DMS53 (cell line): Measurements from ENCODE around the gene DCP2.

Experiments used
- DNase-seq: peaks from one replicate; lab custom pipeline; 2025; lab: John Stamatoyannopoulos, UW

The DCP2 gene

DNA sequence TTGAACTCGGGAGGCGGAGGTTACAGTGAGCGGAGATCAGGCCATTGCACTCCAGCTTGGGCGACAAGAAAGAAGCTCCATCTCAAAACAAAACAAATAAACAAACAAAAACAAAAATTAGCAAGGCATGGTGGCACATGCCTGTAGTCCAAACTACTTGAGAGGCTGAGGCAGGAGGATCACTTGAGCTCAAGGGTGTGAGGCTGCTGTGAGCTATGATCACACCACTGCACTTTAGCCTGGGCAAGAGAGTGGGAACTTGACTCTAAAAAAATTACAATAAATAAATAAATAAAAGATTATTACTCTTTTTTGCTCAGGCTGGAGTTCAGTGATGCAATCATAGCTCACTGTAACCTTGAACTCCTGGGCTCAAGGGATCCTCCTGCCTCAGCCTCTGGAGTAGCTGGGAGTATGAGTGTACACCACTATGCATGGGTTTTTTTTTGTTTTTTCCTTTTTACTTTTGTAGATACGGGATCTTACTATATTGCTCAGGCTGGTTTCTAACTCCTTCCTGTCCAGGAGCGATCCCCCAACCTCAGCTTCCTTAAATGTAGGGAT lies 9.0 kb upstream of the DCP2 start:
- no peak for DNase-seq

DNA sequence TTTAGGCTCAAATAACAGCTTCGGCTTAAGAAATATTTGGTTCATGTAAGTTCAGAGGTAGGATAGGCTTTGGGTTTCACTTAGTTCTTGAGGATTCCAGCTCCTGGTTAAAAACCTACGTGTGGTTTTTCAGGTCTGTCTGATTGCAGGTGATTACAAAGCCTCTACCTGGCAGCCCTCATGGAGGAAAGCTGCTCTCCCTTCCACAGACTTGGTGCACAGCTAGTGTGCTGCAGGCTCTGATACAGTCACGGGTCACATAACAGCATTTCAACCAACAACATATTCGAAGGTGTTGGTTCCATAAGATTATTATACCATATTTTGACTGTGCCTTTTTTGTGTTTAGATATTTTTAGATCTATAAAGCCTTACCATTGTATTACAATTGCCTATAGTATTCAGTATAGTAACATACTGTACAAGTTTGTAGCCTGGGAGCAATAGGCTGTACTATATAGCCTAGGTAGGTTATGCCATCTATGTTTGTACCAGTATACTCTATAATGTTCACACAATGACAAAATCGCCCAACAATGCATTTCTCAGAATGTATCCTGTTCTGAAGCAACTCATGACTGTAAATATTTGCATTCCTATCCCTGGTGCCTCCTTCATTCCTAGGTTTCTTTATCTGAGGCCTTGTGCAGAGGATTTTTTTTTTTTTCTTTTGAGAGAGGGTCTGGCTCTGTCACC lies 8.0 kb upstream of the DCP2 start:
- peak; percentile 39 for DNase-seq

DNA sequence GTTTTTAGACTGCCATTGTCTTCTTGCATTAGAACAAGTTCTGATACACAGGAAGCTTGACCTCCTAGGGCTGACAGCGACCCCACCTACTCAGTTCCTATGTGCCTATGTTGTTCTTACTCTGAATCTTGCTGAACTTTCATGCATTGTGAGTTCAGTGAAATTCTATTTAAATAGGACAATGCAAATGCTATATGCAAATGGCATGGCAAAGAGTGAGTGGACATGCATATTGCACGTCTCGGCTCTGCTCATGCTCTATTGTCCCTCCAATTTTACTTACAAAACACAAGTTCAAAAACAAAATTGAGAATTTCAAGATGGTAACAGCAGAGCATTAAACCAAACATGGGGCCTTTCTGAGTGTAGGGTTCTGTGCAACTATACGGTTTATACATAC lies 5.3 kb upstream of the DCP2 start:
- no peak for DNase-seq

DNA sequence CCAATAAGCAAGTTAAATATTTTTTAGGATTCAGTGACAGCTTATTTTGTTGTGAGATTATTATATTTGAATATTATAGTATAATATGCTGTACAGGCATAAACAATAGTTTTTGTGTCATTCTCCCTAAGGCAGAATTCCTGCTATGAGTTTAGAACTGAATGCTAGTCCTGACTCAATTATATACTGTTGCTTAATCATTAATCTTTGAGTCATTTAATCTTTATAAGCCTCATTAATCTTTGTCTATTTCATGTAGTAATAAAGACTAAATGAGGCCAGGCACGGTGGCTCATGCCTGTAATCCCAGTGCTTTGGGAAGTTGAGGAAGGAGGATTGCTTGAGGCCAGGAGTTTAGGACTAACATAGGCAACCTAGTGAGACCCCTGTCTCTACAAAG lies 3.6 kb upstream of the DCP2 start:
- no peak for DNase-seq

DNA sequence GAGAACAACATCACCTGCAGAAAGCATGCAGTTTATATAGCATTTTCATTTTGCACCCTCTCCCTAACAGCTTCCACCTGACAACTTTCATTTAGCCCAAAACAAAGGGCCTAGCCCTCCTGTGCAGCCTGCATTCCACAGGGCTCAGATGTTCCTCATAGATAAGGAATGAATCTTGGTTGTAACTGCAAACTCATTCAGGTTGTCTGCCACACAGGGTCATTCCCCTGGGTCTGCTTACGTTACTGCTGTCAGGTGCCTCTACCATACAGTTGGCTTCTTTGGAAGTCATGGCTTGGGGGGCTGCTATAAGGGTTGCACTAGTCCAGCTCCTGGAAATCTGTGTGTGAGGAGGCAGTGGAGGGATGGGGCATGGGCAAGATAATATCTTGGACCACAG lies 2.7 kb upstream of the DCP2 start:
- DNase-seq: no peak

GRCh38 chr5:112974901-112975300 lies 1.7 kb upstream of the DCP2 start:
- no peak for DNase-seq

GRCh38 chr5:112975721-112976431 lies 722 bp upstream of the DCP2 start:
- no peak for DNase-seq

DNA sequence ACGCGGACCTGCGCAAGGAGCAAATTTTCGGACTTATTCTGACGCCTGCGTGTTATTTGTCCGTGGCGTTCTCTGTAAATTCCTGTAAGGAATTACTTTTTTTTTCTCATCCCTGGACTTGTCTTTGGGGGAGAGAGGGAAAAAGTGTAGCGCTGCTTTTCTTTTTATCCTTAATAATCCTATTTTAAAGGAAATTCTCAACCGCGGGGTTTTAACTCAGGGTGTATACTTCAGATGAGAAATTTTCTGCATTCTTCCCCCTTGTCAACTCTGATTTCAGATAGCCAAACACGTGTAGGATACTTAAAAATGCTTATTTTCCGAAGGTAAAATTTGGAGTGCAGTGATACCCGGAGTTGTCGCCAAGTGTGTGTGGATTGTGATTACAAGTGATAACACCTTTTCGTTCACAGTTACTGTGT lies 853 bp downstream of the DCP2 start:
- peak; percentile 47 for DNase-seq

GRCh38 chr5:112978836-112979235 lies 2.2 kb downstream of the DCP2 start:
- DNase-seq: peak; percentile 19

DNA sequence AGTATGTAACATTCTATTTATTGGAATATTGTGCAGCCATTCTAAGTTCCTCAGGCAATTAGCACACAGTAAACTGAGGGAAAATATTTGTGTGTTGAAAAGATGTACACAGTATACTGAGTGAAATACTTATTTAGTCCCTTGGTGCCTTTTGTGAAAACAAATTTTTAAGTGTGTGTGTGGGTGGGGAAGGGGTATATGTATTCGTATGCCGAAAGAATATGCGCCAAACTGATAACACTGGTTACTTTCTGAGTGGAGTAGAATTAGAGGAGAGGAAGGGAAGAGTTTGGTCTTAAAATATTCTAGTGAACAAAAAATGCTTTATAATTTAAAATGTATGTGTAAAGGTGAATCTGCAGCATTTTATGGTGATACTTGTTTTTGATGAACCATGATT lies 3.1 kb downstream of the DCP2 start:
- DNase-seq: no peak

DNA sequence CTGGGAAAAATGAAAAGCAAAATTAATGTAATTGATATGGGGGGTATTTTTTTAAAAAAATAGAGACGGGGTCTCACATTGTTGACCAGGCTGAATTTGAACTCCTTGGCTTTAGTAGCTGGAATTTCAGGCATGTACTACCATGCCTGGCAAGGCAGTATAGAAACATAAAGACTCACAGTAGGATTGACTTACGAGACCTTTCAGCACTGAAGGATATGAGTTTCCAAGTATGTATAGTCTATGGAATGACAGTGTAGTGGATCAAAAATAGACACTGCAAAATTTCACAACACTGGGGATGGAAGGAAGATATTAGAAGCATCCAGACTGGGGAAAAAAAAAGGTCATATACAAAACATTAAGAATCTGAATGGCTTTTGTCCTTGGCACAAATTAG lies 6.8 kb downstream of the DCP2 start:
- DNase-seq: no peak

GRCh38 chr5:112986224-112986623 lies 9.6 kb downstream of the DCP2 start:
- DNase-seq: no peak

DNA sequence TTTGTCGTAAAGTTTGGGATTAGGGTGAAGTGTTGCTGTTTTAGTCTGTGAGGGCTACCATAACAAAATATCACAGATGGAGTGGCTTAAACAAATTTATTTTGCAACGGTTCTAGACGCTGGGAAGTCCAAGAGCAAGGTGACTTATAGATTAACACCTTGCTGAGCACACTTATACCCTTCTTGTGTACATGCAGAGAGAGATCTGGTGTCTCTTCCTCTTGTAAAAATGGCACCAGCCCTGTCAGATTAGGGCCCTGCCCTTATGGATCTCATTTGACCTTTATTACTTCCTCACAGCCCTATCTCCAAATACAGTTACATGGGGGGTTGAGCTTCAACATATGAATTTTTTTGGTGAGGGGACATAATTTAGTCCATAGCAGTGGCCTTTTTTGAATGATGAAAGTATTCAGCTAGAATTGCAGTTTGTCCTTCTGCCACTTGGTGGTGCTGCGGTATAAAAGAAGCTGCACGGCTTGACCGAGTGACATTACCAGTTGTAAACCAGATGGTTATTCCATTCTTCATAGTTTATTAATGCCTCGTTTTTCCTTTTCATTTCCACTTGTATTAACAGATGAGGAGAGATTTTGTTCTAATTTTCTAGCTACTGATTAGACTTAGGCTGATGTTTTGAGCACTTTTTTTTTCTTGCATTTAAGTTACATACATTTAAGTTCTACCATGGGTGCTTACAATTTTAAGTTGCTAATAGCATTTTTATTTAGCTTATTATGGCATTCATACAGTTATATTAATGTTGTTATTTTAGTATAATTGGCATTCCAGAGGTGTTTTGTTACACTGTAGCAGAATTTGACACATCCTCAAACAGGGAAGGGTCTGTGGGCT lies 19.4 kb downstream of the DCP2 start:
- peak; percentile 79 for DNase-seq

- DNase-seq: no peak
These were observed 20.3 kb downstream of the DCP2 start for GRCh38 chr5:112996830-112997374.

GRCh38 chr5:112998296-112998695 lies 21.7 kb downstream of the DCP2 start:
- DNase-seq: no peak

DNA sequence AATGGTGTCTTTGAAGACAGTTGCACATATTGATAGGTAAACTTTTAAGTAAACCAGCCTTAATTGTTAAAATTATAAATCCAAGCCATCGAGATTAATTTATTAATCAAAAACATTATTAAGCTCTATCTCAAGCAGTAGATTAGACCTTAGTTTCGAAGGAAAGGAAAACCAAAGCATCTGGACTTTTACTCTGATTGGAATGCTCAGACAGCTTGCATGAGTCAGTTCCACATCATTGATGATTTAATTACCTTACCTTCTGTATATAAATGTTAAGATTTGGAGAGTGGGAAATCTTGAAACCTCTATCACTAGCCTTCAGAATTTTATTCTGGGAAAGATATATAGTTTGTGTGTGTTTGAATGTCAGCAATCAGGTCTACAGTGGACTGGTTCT lies 23.9 kb downstream of the DCP2 start:
- no peak for DNase-seq

GRCh38 chr5:113002423-113002822 lies 25.8 kb downstream of the DCP2 start:
- no peak for DNase-seq

GRCh38 chr5:113003763-113004162 lies 27.2 kb downstream of the DCP2 start:
- DNase-seq: no peak

DNA sequence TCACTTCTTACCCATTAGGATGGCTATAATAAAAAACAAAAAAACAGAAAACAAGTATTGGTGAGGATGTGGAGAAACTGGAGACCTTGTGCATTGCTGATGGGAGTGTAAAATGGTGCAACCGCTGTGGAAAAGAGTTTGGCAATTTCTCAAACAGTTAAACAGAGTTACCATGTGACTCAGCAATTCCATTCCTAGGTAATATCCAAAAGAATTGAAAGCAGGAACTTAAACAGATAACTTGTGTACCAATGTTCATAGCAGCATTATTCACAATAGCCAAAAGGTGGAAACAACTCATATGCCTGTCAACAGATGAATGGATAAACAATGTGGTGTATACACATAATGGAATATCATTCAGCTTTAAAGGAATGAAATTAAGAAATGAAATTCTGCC lies 28.9 kb downstream of the DCP2 start:
- DNase-seq: no peak

DNA sequence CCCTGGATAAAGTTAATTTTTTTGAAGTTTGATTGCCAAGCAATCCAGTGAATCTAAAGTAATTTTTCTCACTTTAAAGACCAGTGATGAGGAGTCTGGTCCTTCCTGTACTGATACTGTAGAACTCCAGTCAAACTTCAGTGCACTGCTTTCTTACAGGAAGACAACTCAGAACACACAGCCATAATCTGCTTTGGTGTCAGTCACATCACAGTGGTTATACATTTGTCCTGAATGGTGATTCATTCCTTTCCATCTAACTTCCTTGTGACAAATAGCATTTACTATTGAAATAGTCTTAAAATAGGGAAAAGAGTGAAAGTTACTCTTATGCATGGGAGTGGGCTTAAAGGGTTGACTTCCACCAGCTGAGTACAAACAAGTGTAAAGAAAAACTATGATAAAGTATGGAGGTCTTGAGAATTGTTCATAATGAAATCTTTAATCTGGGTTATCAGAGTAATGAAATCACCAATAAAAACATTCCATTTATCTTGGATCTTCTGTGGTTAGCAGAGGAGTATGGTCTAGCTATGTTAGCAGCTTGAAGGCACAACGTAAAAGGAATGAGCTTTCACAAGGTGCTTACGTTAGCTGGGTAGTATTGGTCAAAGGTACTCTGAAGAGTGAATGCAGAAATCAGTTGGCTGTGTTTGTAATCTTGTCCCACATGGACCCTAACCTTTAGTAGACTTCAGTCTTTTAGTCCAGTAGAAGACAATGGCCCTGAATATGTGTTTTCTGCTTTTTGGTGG lies 41.5 kb downstream of the DCP2 start:
- no peak for DNase-seq

DNA sequence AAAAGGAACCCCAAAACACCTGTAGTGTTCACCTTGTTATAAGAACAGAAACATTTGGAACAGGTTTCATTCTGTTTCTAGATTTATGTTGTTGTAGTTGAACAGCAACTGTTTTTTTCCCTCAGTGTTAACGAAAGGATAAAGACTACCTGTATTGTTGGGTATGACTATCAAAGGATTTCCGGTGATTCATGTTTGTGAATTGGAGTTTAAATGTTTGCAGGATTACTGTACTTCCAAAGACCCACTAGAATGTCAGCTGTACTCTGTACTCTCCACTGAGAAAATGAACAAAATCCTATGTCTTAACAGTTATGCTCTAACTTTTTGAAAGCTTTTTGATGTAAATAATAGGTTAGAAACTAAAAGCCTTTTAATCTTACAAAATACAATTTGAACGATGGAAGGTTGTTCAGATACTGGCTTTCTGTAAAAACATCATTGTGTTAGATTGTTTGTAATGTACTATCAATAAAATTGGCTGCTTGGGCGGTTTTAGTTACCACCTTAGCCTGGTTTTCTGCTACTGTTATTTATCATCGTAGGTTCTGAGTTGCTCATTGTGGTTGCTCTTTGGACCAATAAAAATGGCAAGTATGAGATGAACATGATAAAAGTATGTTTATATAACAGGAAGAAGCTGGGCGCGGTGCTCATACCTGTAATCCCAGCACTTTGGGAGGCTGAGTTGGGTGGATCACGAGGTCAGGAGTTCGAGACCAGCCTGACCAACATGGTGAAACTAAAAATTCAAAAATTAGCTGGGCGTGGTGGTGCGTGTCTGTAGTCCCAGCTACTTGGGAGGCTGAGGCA lies 44.1 kb downstream of the DCP2 start:
- DNase-seq: peak; percentile 54
